ENCODE data around the gene RBL1. TPM values are rescaled to one million over a fixed set of nuclear protein-coding genes. Genes with fewer than 3 reads are reported as not detected.

RBL1 gene
- total RNA-seq (2012; rRNA removed), result 7.5 and 10.8 TPM in 2 replicates
- polyA plus RNA-seq (2012; rRNA removed), result 2.6 and 3.3 TPM in 2 replicates
- 0.42 and 0.84 TPM in 2 replicates for polyA plus RNA-seq (2012; cell fraction: cytosol; rRNA removed)
- 1.9 TPM in 2 replicates for polyA plus RNA-seq (2012; cell fraction: nucleus; rRNA removed; ENCODE audit: low replicate concordance)
- Bru-seq, nascent RNA, result percentile 56 among the genes with signal in this experiment
- BruChase-seq, experiment 1, labeled RNA remaining after a 6-hour chase, result percentile 60 among the genes with signal in this experiment
- percentile 47 among the genes with signal in this experiment for BruChase-seq, experiment 2, labeled RNA remaining after a 2-hour chase
- long read RNA-seq, partial matches to known transcripts, result 0 of 2 reads
- long read RNA-seq, other reads (novel, unspliced or antisense), result 2 of 2 reads

DNA sequence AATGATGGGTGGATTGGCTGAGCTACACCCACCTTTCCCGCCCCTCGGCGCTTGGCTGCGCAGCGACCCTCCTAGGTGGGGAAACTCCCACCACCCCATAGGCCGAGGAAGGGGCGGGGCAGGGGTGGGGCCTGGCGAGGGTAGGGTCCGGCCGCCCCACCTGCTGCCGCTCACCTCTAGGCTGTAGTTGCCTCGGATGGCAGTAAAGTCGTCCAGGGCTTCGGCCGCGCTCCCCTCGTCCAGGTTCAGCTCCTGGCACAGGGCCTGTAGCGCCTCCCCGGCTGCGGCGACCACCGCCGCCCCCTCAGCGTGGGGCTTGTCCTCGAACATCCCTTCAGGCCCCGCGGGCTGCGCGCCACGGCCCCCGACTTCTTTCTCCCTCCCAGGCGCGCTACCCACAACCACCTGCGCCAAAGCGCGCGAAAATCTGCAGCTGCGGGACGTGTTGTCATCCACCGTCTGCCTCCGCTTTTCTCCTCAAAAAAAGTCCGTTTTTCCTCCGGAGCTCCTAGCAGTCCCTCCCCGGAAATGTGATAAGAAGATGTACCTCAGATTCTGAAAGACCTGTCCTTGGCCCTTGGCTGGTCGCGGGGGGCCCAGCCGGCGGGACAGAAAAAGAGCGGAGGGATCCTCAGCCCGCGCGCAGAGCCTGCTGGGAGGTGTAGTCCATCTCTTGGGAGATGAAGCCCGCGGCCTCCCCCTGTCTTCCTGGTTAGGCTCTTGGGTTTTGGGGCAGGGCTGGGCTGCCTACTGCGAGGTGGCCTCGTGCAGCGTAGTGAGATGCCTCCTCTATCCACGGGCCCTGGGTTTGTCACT is at the start of gene RBL1:
TSS of gene RBL1 (minus strand) at position 399 of the 816 bp plus-strand sequence. CDS start at position 330, 69 bp downstream.
- peak within 1 kb of the TSS; percentile 83; the same call in 1 of the 2 replicates for H2BK120ac ChIP-seq (ENCODE audit: low read depth, low read length)
- peak within 1 kb of the TSS; percentile 87 for H4K91ac ChIP-seq (ENCODE audit: insufficient read depth, low read depth, low read length)
- peak within 1 kb of the TSS; percentile 81 for H3K56ac ChIP-seq (ENCODE audit: extremely low read depth, insufficient read depth, low read length)
- peak within 1 kb of the TSS; percentile 9 for H2AK5ac ChIP-seq (ENCODE audit: low read depth, low read length)
- ATAC-seq (ENCODE audit: low read depth) (peak; percentile 95), DNase-seq (peak; percentile 77)
- no peaks in the 10 kb centered on the region for H3K36me3 ChIP-seq (ENCODE audit: control insufficient read depth, insufficient read depth, low read length)
- in situ Hi-C loops (cut with MboI; ENCODE audit: low sequenced_read_pairs), result no loop called here
- peak within 1 kb of the TSS; percentile 85 for H3K14ac ChIP-seq (replicated peaks; ENCODE audit: low read depth, low read length)
- peak within 1 kb of the TSS; percentile 89 for H3K4me3 ChIP-seq (ENCODE audit: insufficient read depth, low read depth, low read length)
- H3K18ac ChIP-seq (ENCODE audit: low read depth, low read length), result peak within 1 kb of the TSS; percentile 70; the same call in 1 of the 2 replicates
- CTCF ChIA-PET, result interaction anchor here (0.6 to 1.1 kb wide), 2 partner anchors 12 to 14 kb away, joined by 4 to 6 read pairs; no protein-coding TSS in a partner anchor
- dilution Hi-C loops (cut with HindIII; ENCODE audit: low sequenced_read_pairs, unreplicated experiment), result no loop called here
- H2AFZ ChIP-seq (replicated peaks; ENCODE audit: low read length, poor library complexity), result peak within 1 kb of the TSS; percentile 100
- peaks cover 11% of the 10 kb centered on the region for H3K9me1 ChIP-seq (ENCODE audit: insufficient read depth, low read length)
- intact Hi-C loops (cut with micrococcal nuclease), result no loop called here
- H3K23ac ChIP-seq (ENCODE audit: low read depth, low read length), result peak within 1 kb of the TSS; percentile 17
- peak within 1 kb of the TSS; percentile 83 for H2AK9ac ChIP-seq (replicated peaks; ENCODE audit: low read depth, low read length, poor library complexity)
- peak within 1 kb of the TSS; percentile 89 to 96 for H4K8ac ChIP-seq (ENCODE audit: low read depth in 2 of 2, low read length in 2 of 2)
- peak within 1 kb of the TSS; percentile 75 for H2BK5ac ChIP-seq (ENCODE audit: low read depth, low read length, poor library complexity, severe bottlenecking)
- H3K4me1 ChIP-seq (ENCODE audit: control insufficient read depth, insufficient read depth, low read length), result peaks cover 6% of the 10 kb centered on the region
- H3K9ac ChIP-seq (ENCODE audit: low read depth, low read length), result peak within 1 kb of the TSS; percentile 81
- POLR2A ChIA-PET (ENCODE audit: unreplicated experiment), result no interaction called here
- no peaks in the 10 kb centered on the region for H3K27me3 ChIP-seq (ENCODE audit: control insufficient read depth, insufficient read depth, low read length)
- peak within 1 kb of the TSS; percentile 80 for H3K4ac ChIP-seq (ENCODE audit: low read depth, low read length)
- no peaks in the 10 kb centered on the region for H3K9me3 ChIP-seq (ENCODE audit: control insufficient read depth, insufficient read depth, low read length)
- no TSS peak for BruUV-seq (replicated peaks)
- WGBS, 2 experiments (ENCODE audit: extremely low coverage in 2 of 2, insufficient read length in 1 of 2), result 0% methylated on average over 13 of the region's 58 CpGs; no CpG with 5 or more reads in 1 of the 2 experiments
- H2BK20ac ChIP-seq (ENCODE audit: low read depth, low read length), result peak within 1 kb of the TSS; percentile 12; the same call in 1 of the 2 replicates
- H3K27ac ChIP-seq (ENCODE audit: insufficient read depth, low read length), result peak within 1 kb of the TSS; percentile 86
- no peaks in the 10 kb centered on the region for H4K20me1 ChIP-seq (ENCODE audit: insufficient read depth, low read length)
- H2BK15ac ChIP-seq (ENCODE audit: low read depth, low read length), result no peak within 1 kb of the TSS
- TF ChIP-seq, protein P1, sequence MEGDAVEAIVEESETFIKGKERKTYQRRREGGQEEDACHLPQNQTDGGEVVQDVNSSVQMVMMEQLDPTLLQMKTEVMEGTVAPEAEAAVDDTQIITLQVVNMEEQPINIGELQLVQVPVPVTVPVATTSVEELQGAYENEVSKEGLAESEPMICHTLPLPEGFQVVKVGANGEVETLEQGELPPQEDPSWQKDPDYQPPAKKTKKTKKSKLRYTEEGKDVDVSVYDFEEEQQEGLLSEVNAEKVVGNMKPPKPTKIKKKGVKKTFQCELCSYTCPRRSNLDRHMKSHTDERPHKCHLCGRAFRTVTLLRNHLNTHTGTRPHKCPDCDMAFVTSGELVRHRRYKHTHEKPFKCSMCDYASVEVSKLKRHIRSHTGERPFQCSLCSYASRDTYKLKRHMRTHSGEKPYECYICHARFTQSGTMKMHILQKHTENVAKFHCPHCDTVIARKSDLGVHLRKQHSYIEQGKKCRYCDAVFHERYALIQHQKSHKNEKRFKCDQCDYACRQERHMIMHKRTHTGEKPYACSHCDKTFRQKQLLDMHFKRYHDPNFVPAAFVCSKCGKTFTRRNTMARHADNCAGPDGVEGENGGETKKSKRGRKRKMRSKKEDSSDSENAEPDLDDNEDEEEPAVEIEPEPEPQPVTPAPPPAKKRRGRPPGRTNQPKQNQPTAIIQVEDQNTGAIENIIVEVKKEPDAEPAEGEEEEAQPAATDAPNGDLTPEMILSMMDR (conservative IDR thresholded peaks at IDR 0.05; ENCODE audit: low read depth, low read length), result peak; percentile 23
- peak; percentile 67; the same call in 1 of the 2 replicates for TF ChIP-seq MAZ (IDR thresholded peaks at IDR 0.05; ENCODE audit: borderline replicate concordance, low read depth, low read length)
- TF ChIP-seq POLR2A (IDR thresholded peaks at IDR 0.05; ENCODE audit: low read depth, low read length), result no peak
- peak; percentile 53 for TF ChIP-seq RCOR1 (IDR thresholded peaks at IDR 0.05; ENCODE audit: insufficient replicate concordance, low read length)
- H3K79me1 ChIP-seq (ENCODE audit: low read depth in 1 of 2, low read length in 2 of 2), result peaks cover 20 to 34% of the 10 kb centered on the region in 2 experiments
- H3K4me2 ChIP-seq (ENCODE audit: low read depth, low read length), result peak within 1 kb of the TSS; percentile 98
- H4K5ac ChIP-seq (ENCODE audit: low read depth, low read length), result peak within 1 kb of the TSS; percentile 95

Data from IMR-90 (cell line).